ENCODE measurements around the gene RBM38. TPM values are rescaled to one million over a fixed set of nuclear protein-coding genes. Genes with fewer than 3 reads are reported as not detected.

The RBM38 gene
- total RNA-seq, 1 donor from 2014 or later: 42.8 TPM

- TF ChIP-seq CTCF (IDR thresholded peaks at IDR 0.05; ENCODE audit: insufficient read depth, low read length, poor library complexity, severe bottlenecking): no peak
- H3K36me3 ChIP-seq (ENCODE audit: control insufficient read depth, insufficient read depth, low read length): peaks cover 1% of the 10 kb centered on the region
- no peak overlapping the region for H3K4me3 ChIP-seq (ENCODE audit: low read depth, low read length)
- no peak for DNase-seq (ENCODE audit: low read depth)
- H3K27me3 ChIP-seq (ENCODE audit: control insufficient read depth, insufficient read depth, low read length): no peaks in the 10 kb centered on the region
Measured at GRCh38 chr20:57403216-57403615, 12.0 kb downstream of the RBM38 start.

GRCh38 chr20:57404006-57404405, 12.8 kb downstream of the RBM38 start:
- no peak for DNase-seq (ENCODE audit: low read depth)

GRCh38 chr20:57404419-57405072, 13.3 kb downstream of the RBM38 start:
- no peak for DNase-seq (ENCODE audit: low read depth)
- peaks cover 2% of the 10 kb centered on the region for H3K36me3 ChIP-seq (ENCODE audit: control insufficient read depth, insufficient read depth, low read length)
- no peaks in the 10 kb centered on the region for H3K27me3 ChIP-seq (ENCODE audit: control insufficient read depth, insufficient read depth, low read length)
- no peak overlapping the region for H3K4me3 ChIP-seq (ENCODE audit: low read depth, low read length)
- TF ChIP-seq CTCF (IDR thresholded peaks at IDR 0.05; ENCODE audit: insufficient read depth, low read length, poor library complexity, severe bottlenecking): no peak

More at GRCh38 chr20:57404006-57404405, 12.8 kb downstream of the RBM38 start:
- no peak overlapping the region for H3K4me3 ChIP-seq (ENCODE audit: low read depth, low read length)
- TF ChIP-seq CTCF (IDR thresholded peaks at IDR 0.05; ENCODE audit: insufficient read depth, low read length, poor library complexity, severe bottlenecking): no peak
- peaks cover 2% of the 10 kb centered on the region for H3K36me3 ChIP-seq (ENCODE audit: control insufficient read depth, insufficient read depth, low read length)
- H3K27me3 ChIP-seq (ENCODE audit: control insufficient read depth, insufficient read depth, low read length): no peaks in the 10 kb centered on the region

GRCh38 chr20:57405236-57406016, 14.2 kb downstream of the RBM38 start:
- H3K36me3 ChIP-seq (ENCODE audit: control insufficient read depth, insufficient read depth, low read length): peaks cover 2% of the 10 kb centered on the region
- TF ChIP-seq CTCF (IDR thresholded peaks at IDR 0.05; ENCODE audit: insufficient read depth, low read length, poor library complexity, severe bottlenecking): no peak

GRCh38 chr20:57407541-57407956, 16.4 kb downstream of the RBM38 start:
- Histone ChIP-seq H3K4me3 (ENCODE audit: low read depth, low read length) (no peak overlapping the region), H3K36me3 (ENCODE audit: control insufficient read depth, insufficient read depth, low read length) (peaks cover 2% of the 10 kb centered on the region), H3K27me3 (ENCODE audit: control insufficient read depth, insufficient read depth, low read length) (no peaks in the 10 kb centered on the region)
- TF ChIP-seq CTCF (IDR thresholded peaks at IDR 0.05; ENCODE audit: insufficient read depth, low read length, poor library complexity, severe bottlenecking): no peak
- DNase-seq (ENCODE audit: low read depth): no peak

More at GRCh38 chr20:57405236-57406016, 14.2 kb downstream of the RBM38 start:
- Histone ChIP-seq H3K27me3 (ENCODE audit: control insufficient read depth, insufficient read depth, low read length) (no peaks in the 10 kb centered on the region), H3K4me3 (ENCODE audit: low read depth, low read length) (no peak overlapping the region)
- no peak for DNase-seq (ENCODE audit: low read depth)

Data from kidney epithelial cell (primary cell).